Activated CD4-positive, alpha-beta memory T cell treated with anti-CD3 and anti-CD28 coated beads for 36 hours (primary cell): ENCODE results near the gene TSPEAR. TPM values are rescaled to one million over a fixed set of nuclear protein-coding genes. Genes with fewer than 3 reads are reported as not detected.
"Not testable (repeated sequence)": the region's sequence is repeated elsewhere in the genome, so short reads cannot be mapped to it uniquely, and the experiment has no call there.

Experiments
- CTCF ChIA-PET: fragments of 350-600 bp; sonication (Branson Sonifier 250); formaldehyde crosslinking; loops from one replicate; lab custom pipeline; 2021; ENCODE audit warnings: antibody characterized with exemption, inconsistent platforms; lab: Charles Lee
- POLR2A ChIA-PET: fragments of 350-600 bp; sonication (Branson Sonifier 250); formaldehyde crosslinking; loops from one replicate; lab custom pipeline; 2021; ENCODE audit warnings: antibody characterized with exemption; lab: Charles Lee
- DNase-seq: peaks from one replicate; pipeline ENCODE4 v3.0.0-alpha.2; 2020
- H3K27ac Mint-ChIP-seq: one replicate; pipeline ENCODE4 v1.8.0; 2021; ENCODE audit warnings: mixed read lengths
- H3K27me3 Mint-ChIP-seq: one replicate; pipeline ENCODE4 v1.8.0; 2021; ENCODE audit warnings: mixed read lengths
- H3K36me3 Mint-ChIP-seq: one replicate; pipeline ENCODE4 v1.8.0; 2021; ENCODE audit warnings: mixed read lengths
- H3K4me1 Mint-ChIP-seq: one replicate; pipeline ENCODE4 v1.8.0; 2021; ENCODE audit warnings: low read depth, mixed read lengths
- H3K4me3 Mint-ChIP-seq: one replicate; pipeline ENCODE4 v1.8.0; 2021; ENCODE audit warnings: mild to moderate bottlenecking, mixed read lengths
- H3K9me3 Mint-ChIP-seq: one replicate; pipeline ENCODE4 v1.8.0; 2021; ENCODE audit warnings: mixed read lengths
- intact Hi-C: fragments of 100-400 bp; cut with micrococcal nuclease; formaldehyde crosslinking; loops from one replicate; pipeline ENCODE4 v1.15.1; 2023
- total RNA-seq, 2 experiments: library from RNA; stranded (reverse); gene quantifications; one replicate each; pipeline ENCODE4 v1.2.3, GENCODE V29; 2021

Gene TSPEAR
- total RNA-seq, 2 experiments from 2014 or later, result not detected

DNA sequence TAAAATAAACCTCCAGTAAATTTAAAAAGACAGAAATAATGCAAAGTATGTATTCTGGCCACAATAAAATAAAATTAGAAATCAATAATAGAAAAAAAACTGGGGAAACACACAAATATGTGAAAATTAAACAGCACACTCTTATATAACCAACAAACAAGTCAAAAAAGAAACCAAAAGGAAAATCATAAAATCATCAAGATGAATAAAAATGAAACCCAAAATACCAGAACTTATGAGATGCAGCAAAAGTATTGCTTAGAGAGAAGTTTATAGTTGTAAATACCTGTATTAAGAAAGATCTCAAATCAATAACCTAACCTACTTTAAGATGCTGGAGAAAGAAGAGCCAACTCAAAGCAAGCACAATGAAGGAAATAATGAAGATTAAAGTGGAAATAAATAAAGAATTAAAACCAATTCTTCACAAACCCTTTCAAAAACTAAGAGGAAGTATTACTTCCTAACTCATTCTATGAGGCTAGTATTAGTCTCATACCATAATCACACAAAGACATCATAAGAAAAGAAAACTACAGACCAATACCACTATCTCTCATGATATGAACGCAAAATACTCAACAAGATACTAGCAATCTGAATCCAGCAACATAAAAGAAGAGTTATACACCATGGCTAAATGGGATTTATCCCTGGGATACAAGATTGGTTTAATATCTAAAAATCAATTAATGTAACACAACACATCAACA lies 146.3 kb downstream of the TSPEAR start:
- peak overlapping the region; percentile 1 for H3K27ac Mint-ChIP-seq
- ChIA-PET POLR2A (no interaction called here), CTCF (no interaction called here)
- peaks cover 10% of the 10 kb centered on the region for H3K4me1 Mint-ChIP-seq
- H3K4me3 Mint-ChIP-seq, result no peak overlapping the region
- DNase-seq, result no peak
- peaks cover 2% of the 10 kb centered on the region for H3K36me3 Mint-ChIP-seq
- no peaks in the 10 kb centered on the region for H3K27me3 Mint-ChIP-seq
- intact Hi-C loops, result no loop called here
- H3K9me3 Mint-ChIP-seq, result peaks cover 22% of the 10 kb centered on the region

DNA sequence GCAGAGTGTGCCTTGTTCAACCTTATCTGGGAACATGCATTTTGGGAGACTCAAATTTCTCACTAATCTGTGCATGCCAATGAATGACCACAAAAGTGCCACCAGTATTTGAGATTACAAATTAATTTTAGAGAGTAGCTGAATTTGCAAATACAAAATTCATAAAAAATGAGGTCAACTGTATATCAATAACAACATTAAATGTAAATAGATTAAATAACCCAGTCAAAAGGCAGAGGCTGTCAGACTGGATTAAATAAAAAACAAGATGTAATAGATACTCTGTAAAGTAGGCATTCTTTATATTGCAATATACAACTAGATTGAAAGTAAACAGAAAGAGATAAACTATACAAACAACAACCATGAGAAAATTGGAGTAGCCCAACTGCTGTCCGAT lies 147.3 kb downstream of the TSPEAR start:
- peaks cover 24% of the 10 kb centered on the region for H3K9me3 Mint-ChIP-seq
- POLR2A ChIA-PET, result no interaction called here

DNA sequence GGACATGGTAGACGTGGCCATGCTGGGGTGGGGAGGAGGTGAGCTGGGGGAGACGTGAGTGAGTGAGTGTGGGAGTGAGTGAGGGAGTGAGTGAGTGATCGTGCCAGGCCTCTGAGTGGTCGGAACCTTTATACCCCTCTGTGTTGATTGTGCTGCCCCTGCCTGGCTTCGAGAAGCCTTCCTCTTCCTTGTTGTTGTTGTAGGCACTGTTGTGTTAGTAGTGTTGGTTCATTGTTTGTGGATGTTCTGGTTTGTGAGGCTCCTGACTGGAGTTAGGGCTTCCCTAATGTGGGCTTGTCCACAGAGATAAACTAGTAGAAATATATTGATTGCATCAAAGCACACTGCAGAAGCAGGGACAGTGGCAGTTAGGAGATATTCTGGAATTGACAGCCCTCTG lies 152.7 kb downstream of the TSPEAR start, which contains the start of gene KRTAP10-3:
KRTAP10-3 (minus strand) TSS at position 101 of the 400 bp plus-strand sequence; CDS start at position 21, 80 bp downstream.
- no peak within 1 kb of the TSS for H3K4me3 Mint-ChIP-seq
- no peak for DNase-seq
- H3K9me3 Mint-ChIP-seq, result peaks cover 24% of the 10 kb centered on the region
- H3K36me3 Mint-ChIP-seq, result peaks cover 2% of the 10 kb centered on the region
- H3K27me3 Mint-ChIP-seq, result no peaks in the 10 kb centered on the region
- ChIA-PET POLR2A (no interaction called here), CTCF (no interaction called here)
- no peaks in the 10 kb centered on the region for H3K4me1 Mint-ChIP-seq
- no peak within 1 kb of the TSS for H3K27ac Mint-ChIP-seq
- intact Hi-C loops, result no loop called here

More for the DNA sequence above, 147.3 kb downstream of the TSPEAR start:
- Mint-ChIP-seq H3K27me3 (no peaks in the 10 kb centered on the region), H3K36me3 (peaks cover 2% of the 10 kb centered on the region), H3K27ac (no peak overlapping the region), H3K4me3 (no peak overlapping the region), H3K4me1 (peaks cover 10% of the 10 kb centered on the region)
- no peak for DNase-seq
- CTCF ChIA-PET, result interaction anchor here (1.0 kb wide), 1 partner anchor 230 kb away, joined by 3 read pairs; no protein-coding TSS in a partner anchor
- intact Hi-C loops, result no loop called here

GRCh38 chr21:44558329-44558675 lies 153.1 kb downstream of the TSPEAR start:
- H3K4me3 Mint-ChIP-seq, H3K36me3 Mint-ChIP-seq, H3K27me3 Mint-ChIP-seq, POLR2A ChIA-PET, intact Hi-C loops, H3K4me1 Mint-ChIP-seq, DNase-seq, H3K27ac Mint-ChIP-seq, CTCF ChIA-PET: not testable (repeated sequence)
- peaks cover 26% of the 10 kb centered on the region for H3K9me3 Mint-ChIP-seq

DNA sequence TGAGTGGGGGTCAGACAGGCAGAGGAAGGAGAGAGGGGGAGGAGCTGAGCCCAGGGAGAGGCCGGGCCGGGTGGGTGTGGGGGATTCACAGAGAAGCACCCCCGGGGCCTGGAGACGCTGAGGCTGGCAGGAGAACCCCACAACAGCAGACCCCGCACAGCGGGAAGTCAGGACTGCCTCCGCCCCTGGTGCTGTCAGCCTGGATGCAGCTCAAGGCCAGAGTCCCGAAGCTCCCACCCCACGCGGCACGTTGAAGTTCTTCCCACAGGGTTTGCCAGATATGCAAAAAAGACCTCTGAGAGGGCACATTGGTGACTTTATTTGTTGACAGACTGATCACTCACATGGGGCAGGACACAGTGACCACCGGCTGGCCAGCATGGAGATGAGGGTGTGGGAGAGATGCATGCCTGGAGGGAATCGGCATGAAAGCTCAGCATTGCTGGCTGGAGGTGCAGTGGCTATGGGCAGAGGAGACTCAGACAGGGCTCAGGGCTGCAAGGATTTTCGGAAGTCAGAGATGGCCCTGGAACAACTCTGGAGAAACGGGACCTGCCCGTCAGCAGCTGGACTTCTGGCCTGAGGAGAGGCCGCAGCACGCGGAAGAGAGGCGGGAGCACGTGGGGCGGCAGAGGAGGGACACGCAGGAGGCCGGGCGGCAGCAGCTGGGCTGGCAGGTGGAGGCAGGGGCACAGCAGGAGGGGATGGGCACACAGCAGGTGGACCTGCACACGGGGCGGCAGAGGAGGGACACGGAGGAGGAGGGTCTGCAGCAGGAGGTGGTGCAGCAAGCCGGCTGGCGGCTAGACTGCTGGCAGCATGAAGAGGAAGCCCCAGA lies 153.7 kb downstream of the TSPEAR start:
- CTCF ChIA-PET, result no interaction called here
- POLR2A ChIA-PET, result no interaction called here
- Mint-ChIP-seq H3K4me1 (no peaks in the 10 kb centered on the region), H3K36me3 (peaks cover 2% of the 10 kb centered on the region), H3K27ac (no peak overlapping the region), H3K9me3 (peaks cover 25% of the 10 kb centered on the region), H3K4me3 (no peak overlapping the region), H3K27me3 (no peaks in the 10 kb centered on the region)
- intact Hi-C loops, result no loop called here
- DNase-seq, result no peak

DNA sequence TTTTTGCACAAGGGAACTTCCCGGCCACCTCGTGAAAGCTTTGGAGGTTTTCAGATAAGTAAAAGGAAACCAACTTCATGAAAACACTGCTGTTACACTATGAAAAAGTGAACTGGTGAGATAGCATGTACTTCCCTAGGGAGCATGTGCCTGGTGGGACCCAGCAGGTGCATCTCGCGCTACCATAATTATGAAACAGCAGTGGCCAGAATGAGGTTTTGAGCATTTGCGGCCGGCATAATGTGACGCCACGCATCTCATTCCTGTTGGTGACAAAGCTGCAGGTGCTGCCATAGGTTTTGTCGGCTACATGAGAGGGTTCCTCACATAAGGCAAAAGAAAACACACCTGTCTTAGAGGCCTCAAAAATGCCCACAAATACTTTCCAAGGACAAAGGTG lies 154.5 kb downstream of the TSPEAR start:
- no peaks in the 10 kb centered on the region for H3K4me1 Mint-ChIP-seq
- no peak overlapping the region for H3K27ac Mint-ChIP-seq
- no peak overlapping the region for H3K4me3 Mint-ChIP-seq
- no peaks in the 10 kb centered on the region for H3K27me3 Mint-ChIP-seq
- intact Hi-C loops, result no loop called here
- ChIA-PET POLR2A (no interaction called here), CTCF (no interaction called here)
- no peaks in the 10 kb centered on the region for H3K36me3 Mint-ChIP-seq
- DNase-seq, result no peak
- peaks cover 17% of the 10 kb centered on the region for H3K9me3 Mint-ChIP-seq

- Mint-ChIP-seq H3K4me3 (no peak overlapping the region), H3K27me3 (no peaks in the 10 kb centered on the region), H3K9me3 (peaks cover 9% of the 10 kb centered on the region), H3K4me1 (no peaks in the 10 kb centered on the region), H3K27ac (no peak overlapping the region), H3K36me3 (no peaks in the 10 kb centered on the region)
- POLR2A ChIA-PET, result no interaction called here
- intact Hi-C loops, result no loop called here
- CTCF ChIA-PET, result no interaction called here
- DNase-seq, result no peak
These were observed 156.0 kb downstream of the TSPEAR start for GRCh38 chr21:44555200-44555875.

DNA sequence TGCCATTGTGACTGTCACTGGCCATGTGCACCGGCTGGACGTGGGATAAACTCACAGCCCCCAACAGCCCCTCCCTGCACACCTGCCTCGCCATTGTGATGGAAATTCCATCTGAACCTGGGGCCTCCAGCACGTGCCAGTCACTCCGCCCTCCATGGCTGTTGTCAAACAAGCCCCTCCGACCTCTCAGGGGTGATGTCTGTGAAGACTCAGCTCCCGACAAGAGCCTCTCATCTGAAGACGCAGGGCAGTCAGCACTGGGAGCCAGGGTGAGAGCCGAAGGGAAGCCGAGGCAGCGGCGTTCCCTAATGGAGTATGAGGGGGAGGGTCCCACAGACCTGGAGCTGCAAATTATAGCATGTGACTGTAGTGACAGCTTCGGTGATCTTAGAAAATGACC lies 158.7 kb downstream of the TSPEAR start:
- CTCF ChIA-PET, result no interaction called here
- H3K27ac Mint-ChIP-seq, result no peak overlapping the region
- H3K9me3 Mint-ChIP-seq, result peaks cover 6% of the 10 kb centered on the region
- H3K27me3 Mint-ChIP-seq, result no peaks in the 10 kb centered on the region
- peaks cover 1% of the 10 kb centered on the region for H3K36me3 Mint-ChIP-seq
- POLR2A ChIA-PET, result no interaction called here
- DNase-seq, result no peak
- no peak overlapping the region for H3K4me3 Mint-ChIP-seq
- intact Hi-C loops, result no loop called here
- H3K4me1 Mint-ChIP-seq, result peaks cover 9% of the 10 kb centered on the region

- H3K4me3 Mint-ChIP-seq, result no peak overlapping the region
- peaks cover 11% of the 10 kb centered on the region for H3K9me3 Mint-ChIP-seq
- ChIA-PET CTCF (no interaction called here), POLR2A (no interaction called here)
- DNase-seq, result no peak
- H3K4me1 Mint-ChIP-seq, result peaks cover 15% of the 10 kb centered on the region
- H3K36me3 Mint-ChIP-seq, result peaks cover 4% of the 10 kb centered on the region
- intact Hi-C loops, result no loop called here
- H3K27me3 Mint-ChIP-seq, result no peaks in the 10 kb centered on the region
- no peak overlapping the region for H3K27ac Mint-ChIP-seq
These were observed 159.2 kb downstream of the TSPEAR start for GRCh38 chr21:44552136-44552535.

DNA sequence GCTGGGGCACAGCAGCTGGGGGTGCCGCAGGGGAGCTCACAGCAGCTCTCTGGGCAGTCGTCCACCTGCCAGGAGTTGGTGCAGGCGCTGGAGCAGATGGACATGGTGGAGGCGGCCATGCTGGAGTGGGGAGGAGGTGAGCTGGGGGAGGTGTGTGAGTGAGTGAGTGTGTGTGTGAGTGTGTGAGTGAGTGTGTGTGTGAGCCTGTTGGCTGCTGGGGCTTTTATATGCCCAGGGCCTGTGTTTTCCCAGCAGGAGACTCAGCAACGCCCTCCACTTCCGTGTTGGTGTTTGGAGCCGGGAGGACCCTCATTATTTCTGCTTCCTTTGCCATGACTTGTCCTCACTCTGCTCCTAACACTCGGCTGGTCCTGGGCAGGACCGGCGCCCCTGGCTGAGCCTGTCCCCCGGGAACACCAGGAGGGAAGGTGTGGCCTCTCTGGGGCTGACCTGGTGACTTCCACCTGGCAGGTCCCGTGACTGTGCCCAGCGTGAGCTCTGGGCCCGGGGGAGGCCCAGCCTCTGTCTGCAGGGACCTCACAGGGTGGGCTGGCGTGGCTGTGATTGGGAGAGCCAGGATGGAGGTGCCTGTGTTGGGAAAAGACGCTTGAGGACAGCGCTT lies 159.9 kb downstream of the TSPEAR start, which contains the start of gene KRTAP10-2:
KRTAP10-2 (minus strand) TSS at position 166 of the 622 bp plus-strand sequence; CDS start at position 119, 47 bp downstream.
- ChIA-PET CTCF (no interaction called here), POLR2A (no interaction called here)
- H3K27me3 Mint-ChIP-seq, result no peaks in the 10 kb centered on the region
- H3K36me3 Mint-ChIP-seq, result peaks cover 11% of the 10 kb centered on the region
- no peak for DNase-seq
- H3K4me1 Mint-ChIP-seq, result peaks cover 18% of the 10 kb centered on the region
- H3K9me3 Mint-ChIP-seq, result peaks cover 18% of the 10 kb centered on the region
- intact Hi-C loops, result no loop called here
- H3K4me3 Mint-ChIP-seq, result no peak within 1 kb of the TSS
- H3K27ac Mint-ChIP-seq, result no peak within 1 kb of the TSS

DNA sequence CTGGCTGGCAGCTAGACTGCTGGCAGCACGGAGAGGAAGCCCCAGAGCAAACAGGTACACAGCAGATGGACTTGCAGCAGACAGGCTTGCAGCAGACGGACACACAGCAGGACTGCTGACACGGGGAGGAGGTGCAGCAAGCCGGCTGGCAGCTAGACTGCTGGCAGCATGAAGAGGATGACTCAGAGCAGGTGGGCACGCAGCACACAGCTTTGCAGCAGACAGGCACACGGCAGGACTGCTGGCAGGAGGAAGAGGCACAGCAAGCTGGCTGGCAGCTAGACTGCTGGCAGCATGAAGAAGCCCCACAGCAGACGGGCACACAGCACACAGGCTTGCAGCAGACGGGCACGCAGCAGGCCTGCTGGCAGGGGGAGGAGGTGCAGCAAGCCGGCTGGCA lies 160.6 kb downstream of the TSPEAR start:
- DNase-seq, result no peak
- no peak overlapping the region for H3K4me3 Mint-ChIP-seq
- intact Hi-C loops, result no loop called here
- POLR2A ChIA-PET, result no interaction called here
- H3K27me3 Mint-ChIP-seq, result no peaks in the 10 kb centered on the region
- CTCF ChIA-PET, result no interaction called here
- H3K36me3 Mint-ChIP-seq, result peaks cover 12% of the 10 kb centered on the region
- peaks cover 23% of the 10 kb centered on the region for H3K9me3 Mint-ChIP-seq
- peaks cover 18% of the 10 kb centered on the region for H3K4me1 Mint-ChIP-seq
- H3K27ac Mint-ChIP-seq, result no peak overlapping the region

- H3K4me3 Mint-ChIP-seq, H3K27ac Mint-ChIP-seq, intact Hi-C loops, CTCF ChIA-PET, POLR2A ChIA-PET, H3K27me3 Mint-ChIP-seq, DNase-seq: not testable (repeated sequence)
- peaks cover 16% of the 10 kb centered on the region for H3K36me3 Mint-ChIP-seq
- peaks cover 18% of the 10 kb centered on the region for H3K4me1 Mint-ChIP-seq
- peaks cover 28% of the 10 kb centered on the region for H3K9me3 Mint-ChIP-seq
These were observed 161.1 kb downstream of the TSPEAR start for GRCh38 chr21:44550285-44550684.
